GM13977 (cell line): ENCODE results near the gene GJC2.
A peak's percentile ranks its signal among the peaks of the same experiment; 100 is the strongest.

Experiments used
- DNase-seq: peaks from one replicate; pipeline ENCODE4 v3.0.0; 2012; ENCODE audit warnings: low spot score
- CTCF ChIP-seq: IDR thresholded peaks from 2 replicates; pipeline ENCODE4 v1.5.1; 2012; ENCODE audit warnings: mild to moderate bottlenecking, control low read depth; ENCODE audit not compliant: insufficient read depth; ENCODE audit errors: extremely low read depth, missing control alignments
- in situ Hi-C: fragments of 300-500 bp; cut with MboI; formaldehyde crosslinking; loops from one replicate; pipeline ENCODE4 v1.12.0; 2022; ENCODE audit warnings: low sequenced_read_pairs, low pct_unique_long_range_greater_than_20kb, mixed read lengths, inconsistent platforms; ENCODE audit not compliant: unreplicated experiment

Gene GJC2

DNA sequence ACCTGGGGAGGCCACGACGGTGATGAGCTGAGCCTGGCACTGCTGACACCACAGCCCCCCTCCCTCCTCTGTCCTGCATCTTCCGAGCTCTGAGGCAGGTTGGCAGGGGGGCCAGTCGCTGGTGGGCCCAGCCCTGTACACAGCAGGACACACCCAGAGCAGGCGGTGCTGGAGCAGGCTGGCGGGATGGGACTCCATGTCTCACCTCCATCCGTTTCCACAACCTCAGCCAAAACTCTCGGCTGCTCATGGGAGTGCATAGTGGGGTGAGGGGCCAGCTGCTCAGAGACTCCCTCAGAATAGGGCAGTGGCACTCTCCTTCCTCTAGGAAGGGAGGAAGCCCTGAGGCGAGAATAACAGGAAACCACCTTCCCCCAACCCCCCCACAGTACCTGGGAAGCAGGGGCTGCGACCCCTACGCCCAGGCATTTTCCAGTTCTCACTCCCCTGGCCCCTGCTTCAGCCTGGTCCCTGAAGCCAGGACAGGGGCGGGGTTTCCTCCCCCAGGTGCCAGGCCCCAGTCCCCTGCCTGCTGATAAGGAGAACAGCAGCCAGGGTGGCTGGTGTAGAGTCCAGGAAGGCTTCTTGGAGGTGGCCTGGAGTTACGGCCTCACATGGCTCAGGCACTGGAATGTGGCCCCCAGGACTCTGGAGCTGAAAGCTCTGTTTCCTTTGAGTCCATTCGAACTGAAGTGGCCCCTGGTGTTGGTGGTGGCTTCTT, 12.7 kb downstream of the GJC2 start:
- no peak for DNase-seq
- in situ Hi-C loops, result no loop called here
- no peak for TF ChIP-seq CTCF

DNA sequence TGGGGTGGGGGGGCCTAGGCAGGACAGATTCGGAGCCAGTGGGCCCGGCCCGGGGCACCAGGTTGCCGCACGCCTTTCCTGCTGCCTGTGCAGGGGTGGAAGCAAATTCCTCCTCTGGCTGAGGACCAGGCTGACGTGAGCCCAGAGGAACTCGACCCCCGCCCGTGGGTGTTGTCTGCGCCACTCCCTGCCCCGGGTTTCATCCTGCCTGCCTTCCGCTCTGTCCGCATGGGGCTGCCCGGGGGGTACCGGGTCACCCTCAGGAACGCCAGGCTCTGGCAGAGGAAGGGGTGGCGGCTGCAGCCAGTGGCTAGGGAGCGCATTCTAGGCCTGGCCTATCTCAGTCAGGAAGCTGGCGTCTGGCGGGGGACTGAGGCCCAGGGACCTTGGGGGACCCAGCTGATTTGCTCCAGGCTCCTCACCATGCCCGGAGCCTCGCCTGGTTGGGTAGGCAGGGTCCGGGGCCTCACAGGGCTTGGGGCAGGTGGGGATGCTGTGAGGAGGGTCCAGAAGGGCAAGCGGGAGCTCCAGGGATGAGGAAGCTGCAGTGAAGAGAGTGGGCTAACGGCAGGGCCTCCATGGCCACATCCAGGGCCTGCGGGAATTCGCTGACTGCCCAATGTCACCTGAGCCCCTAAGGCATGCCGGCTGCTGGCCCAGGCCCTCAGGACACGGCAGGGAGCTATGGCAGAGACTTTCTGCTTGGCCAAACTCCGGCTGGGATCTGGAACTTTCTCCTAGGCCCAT, 13.4 kb downstream of the GJC2 start:
- TF ChIP-seq CTCF, result no peak
- in situ Hi-C loops, result no loop called here
- DNase-seq, result no peak

GRCh38 chr1:228163776-228164519, 14.2 kb downstream of the GJC2 start:
- in situ Hi-C loops, result no loop called here
- TF ChIP-seq CTCF, result no peak
- DNase-seq, result no peak

GRCh38 chr1:228164561-228165371, 15.0 kb downstream of the GJC2 start:
- in situ Hi-C loops, result no loop called here
- TF ChIP-seq CTCF, result no peak
- DNase-seq, result no peak

- in situ Hi-C loops, result no loop called here
- peak; percentile 99 for DNase-seq
- peak; percentile 93 for TF ChIP-seq CTCF
Observed at GRCh38 chr1:228165372-228166169, 15.8 kb downstream of the GJC2 start, which contains the start of gene IBA57. TSS of gene IBA57 (plus strand) at chr1:228165804. CDS start at chr1:228165817, 13 bp downstream.
